ENCODE results near the gene CSTPP1.

GRCh38 chr11:47201015-47201414 is 264.5 kb downstream of the CSTPP1 start:
- no peak for TF ChIP-seq CTCF (conservative IDR thresholded peaks at IDR 0.05; ENCODE audit: low read depth, low read length)
- no peak for TF ChIP-seq SMC3 (IDR thresholded peaks at IDR 0.05; ENCODE audit: low read depth, low read length)
- no peak for TF ChIP-seq CHD1 (IDR thresholded peaks at IDR 0.05; ENCODE audit: low read depth, low read length)
- TF ChIP-seq BHLHE40 (IDR thresholded peaks at IDR 0.05; ENCODE audit: low read depth, low read length) = no peak
- no peak for TF ChIP-seq FOS (IDR thresholded peaks at IDR 0.05; ENCODE audit: low read depth, low read length)
- no peak for TF ChIP-seq MAFK (IDR thresholded peaks at IDR 0.05; ENCODE audit: low read depth, low read length)
- TF ChIP-seq RAD21 (IDR thresholded peaks at IDR 0.05; ENCODE audit: low read length) = no peak
- no peak for TF ChIP-seq USF2 (IDR thresholded peaks at IDR 0.05; ENCODE audit: low read depth, low read length)
- TF ChIP-seq RCOR1 (IDR thresholded peaks at IDR 0.05; ENCODE audit: insufficient replicate concordance, low read length) = no peak
- TF ChIP-seq NFE2L2 (IDR thresholded peaks at IDR 0.05; ENCODE audit: low read depth, low read length) = no peak
- no peak for TF ChIP-seq POLR2A (IDR thresholded peaks at IDR 0.05; ENCODE audit: low read depth, low read length)
- TF ChIP-seq RFX5 (IDR thresholded peaks at IDR 0.05; ENCODE audit: low read depth, low read length) = no peak
